ENCODE measurements around the gene FAM83G. TPM values are rescaled to one million over a fixed set of nuclear protein-coding genes. Genes with fewer than 3 reads are reported as not detected.

FAM83G gene
- polyA plus RNA-seq, 1 of the 3 experiments (the other 2 are of a cell fraction) = 6.5 TPM

GRCh38 chr17:18961634-18962493 lies 42.7 kb downstream of the FAM83G start:
- Histone ChIP-seq H3K27me3 (ENCODE audit: insufficient read depth) (no peaks in the 10 kb centered on the region), H4K20me1 (ENCODE audit: insufficient read depth) (no peaks in the 10 kb centered on the region), H3K9ac (peak overlapping the region; percentile 15; the same call in 1 of the 2 replicates), H3K4me2 (no peak overlapping the region), H3K27ac (ENCODE audit: low read depth in 2 of 2, low read length in 1 of 2) (peak overlapping the region in 1 of 2 experiments; percentile 16; a peak in 3 of 4 replicates), H3K79me2 (ENCODE audit: insufficient read depth) (no peaks in the 10 kb centered on the region), H3F3A (replicated peaks; ENCODE audit: insufficient read depth) (peaks cover 10% of the 10 kb centered on the region), H3K4me1 (ENCODE audit: control insufficient read depth in 1 of 2, insufficient read depth in 2 of 2, low read depth in 1 of 2, low read length in 1 of 2) (peaks cover 6 to 14% of the 10 kb centered on the region in 2 experiments; a peak in 2 of 4 replicates), H3K9me2 (no peaks in the 10 kb centered on the region), H2AFZ (ENCODE audit: low read depth) (0 out of 2 replicates have a peak overlapping the region, but pooled peaks have one; percentile 10), H3K4me3 (ENCODE audit: low read depth in 2 of 2, low read length in 1 of 2) (no peak overlapping the region), H3K36me3 (replicated peaks in 1 of 2; ENCODE audit: control insufficient read depth in 1 of 2, insufficient read depth in 2 of 2, low read length in 1 of 2) (no peaks in the 10 kb centered on the region), H3K9me3 (no peaks in the 10 kb centered on the region)
- POLR2A ChIA-PET = interaction anchor here (0.6 to 1.2 kb wide), 2 partner anchors 61 to 449 kb away, joined by 3 read pairs; partner anchors contain the start of gene RNF112
- 73% methylated on average over 13 of the region's 16 CpGs for WGBS (ENCODE audit: low lambda C conversion rate)
- no peak for TF ChIP-seq TCF12 (IDR thresholded peaks at IDR 0.05)
- no peak for TF ChIP-seq EZH2phosphoT487 (IDR thresholded peaks at IDR 0.05; ENCODE audit: borderline replicate concordance, low read depth)
- no peak for TF ChIP-seq FOXJ3 (CRISPR knock-in tag; IDR thresholded peaks at IDR 0.05)
- no peak for TF ChIP-seq NRF1 (IDR thresholded peaks at IDR 0.05; ENCODE audit: low read depth, low read length)
- TF ChIP-seq MAX (IDR thresholded peaks at IDR 0.05; ENCODE audit: low read depth) = no peak
- TF ChIP-seq RFX5 (IDR thresholded peaks at IDR 0.05; ENCODE audit: low read length) = no peak
- no peak for TF ChIP-seq FOXM1 (IDR thresholded peaks at IDR 0.05; ENCODE audit: low read depth)
- no peak for TF ChIP-seq EP300 (IDR thresholded peaks at IDR 0.05; ENCODE audit: borderline replicate concordance in 1 of 2, low read depth in 1 of 2, low read length in 1 of 2)
- no peak for TF ChIP-seq JUND (IDR thresholded peaks at IDR 0.05)
- no peak for TF ChIP-seq POLR2AphosphoS5 (IDR thresholded peaks at IDR 0.05; ENCODE audit: low read depth, low read length)
- TF ChIP-seq YY1 (IDR thresholded peaks at IDR 0.05; ENCODE audit: low read depth) = no peak
- no peak for TF ChIP-seq REST (IDR thresholded peaks at IDR 0.05; ENCODE audit: low read depth, low read length)
- CTCF ChIA-PET = interaction anchor here (0.7 to 3.7 kb wide), 22 partner anchors 8 to 402 kb away, joined by 3 to 34 read pairs (median 8); partner anchors contain the start of genes PRPSAP2 and SLC5A10
- DNase-seq = peak; percentile 42

Measured in SK-N-SH (cell line).